Uterus (tissue), 2 donors: ENCODE results near the gene CLDN7.

Experiments
- CTCF ChIP-seq, 4 experiments: fragments of 200-600 bp in 2 of 4; fragments of 450-650 bp in 2 of 4; sonication (generic) in 2 of 4; IDR thresholded peaks; one replicate each; pipeline ENCODE4 v1.5.1; 2016 to 2019; ENCODE audit warnings: antibody characterized with exemption in 4 of 4, mild to moderate bottlenecking in 2 of 4, moderate library complexity in 1 of 4
- POLR2A ChIP-seq, 2 donors: fragments of 450-650 bp; IDR thresholded peaks; one replicate each; pipeline ENCODE4 v1.6.1; 2016; ENCODE audit warnings: antibody characterized with exemption in 2 of 2, mild to moderate bottlenecking in 1 of 2, moderate library complexity in 1 of 2

GRCh38 chr17:7261379-7262191, 693 bp downstream of the CLDN7 start:
- no peak for TF ChIP-seq CTCF (IDR thresholded peaks at IDR 0.05)
- no peak for TF ChIP-seq POLR2A (IDR thresholded peaks at IDR 0.05)
